GM18498 (cell line): ENCODE data around the gene CIART.
"Not testable (repeated sequence)": the region's sequence is repeated elsewhere in the genome, so short reads cannot be mapped to it uniquely, and the experiment has no call there.

Experiments
- ATAC-seq: cut with Tn5 transposase; IDR thresholded peaks from one replicate; pipeline ENCODE4 v1.9.1; 2021; ENCODE audit warnings: mild to moderate bottlenecking, moderate library complexity; ENCODE audit not compliant: unreplicated experiment

Gene CIART

DNA sequence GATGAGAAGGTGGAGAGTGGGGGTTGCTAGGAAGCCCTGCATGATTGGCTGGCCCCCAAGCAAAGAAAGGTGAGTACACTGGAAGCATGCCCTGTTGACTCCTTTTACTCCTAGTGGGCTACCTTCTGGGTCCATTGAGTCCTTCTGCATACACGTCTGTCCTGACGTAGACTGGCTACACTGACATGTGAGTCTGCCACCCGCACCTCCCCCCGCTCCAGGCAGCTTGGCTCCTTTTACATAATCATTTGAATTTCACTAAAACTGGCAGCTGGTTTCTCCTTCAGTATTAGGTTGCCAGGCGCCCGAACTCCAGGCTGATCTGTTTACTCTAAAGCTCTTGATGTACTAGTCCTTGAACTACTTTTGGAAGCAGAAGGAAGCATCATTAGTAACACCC, 20.0 kb downstream of the CIART start:
- ATAC-seq: no peak

DNA sequence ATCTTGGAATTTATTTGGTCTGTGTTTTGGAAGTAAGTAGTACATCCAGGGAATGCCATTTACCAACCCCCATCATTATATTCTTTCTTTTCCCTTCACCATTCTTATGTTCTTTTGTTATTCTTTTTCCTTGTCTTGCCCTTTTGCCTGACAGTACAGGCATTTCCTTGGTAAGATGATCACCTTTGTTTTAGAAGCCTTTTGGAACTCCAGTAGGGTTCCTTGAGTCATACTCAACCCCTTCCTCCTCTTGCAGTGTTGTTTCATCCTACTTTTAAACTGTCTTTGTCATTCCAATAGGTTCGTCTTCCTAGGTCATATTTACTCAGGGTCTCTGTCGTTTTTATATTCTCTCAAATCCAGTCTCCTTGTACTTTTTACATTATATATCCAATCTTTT, 20.5 kb downstream of the CIART start:
- no peak for ATAC-seq

DNA sequence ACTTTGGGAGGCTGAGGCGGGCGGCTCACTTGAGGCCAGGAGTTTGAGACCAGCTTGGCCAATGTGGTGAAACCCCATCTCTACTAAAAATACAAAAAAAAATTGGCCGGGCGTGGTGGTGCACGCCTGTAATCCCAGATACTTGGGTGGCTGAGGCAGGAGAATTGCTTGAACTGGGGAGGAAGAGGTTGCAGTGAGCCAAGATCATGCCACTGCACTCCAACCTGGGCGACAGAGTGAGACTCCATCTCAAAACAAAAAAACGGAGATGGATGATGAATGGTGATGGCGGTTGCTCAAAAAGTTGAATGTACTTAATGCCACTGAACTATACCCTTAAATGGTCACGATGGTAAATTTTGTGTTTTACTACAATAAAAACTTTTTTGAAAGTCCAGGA, 26.2 kb downstream of the CIART start:
- ATAC-seq: not testable (repeated sequence)

DNA sequence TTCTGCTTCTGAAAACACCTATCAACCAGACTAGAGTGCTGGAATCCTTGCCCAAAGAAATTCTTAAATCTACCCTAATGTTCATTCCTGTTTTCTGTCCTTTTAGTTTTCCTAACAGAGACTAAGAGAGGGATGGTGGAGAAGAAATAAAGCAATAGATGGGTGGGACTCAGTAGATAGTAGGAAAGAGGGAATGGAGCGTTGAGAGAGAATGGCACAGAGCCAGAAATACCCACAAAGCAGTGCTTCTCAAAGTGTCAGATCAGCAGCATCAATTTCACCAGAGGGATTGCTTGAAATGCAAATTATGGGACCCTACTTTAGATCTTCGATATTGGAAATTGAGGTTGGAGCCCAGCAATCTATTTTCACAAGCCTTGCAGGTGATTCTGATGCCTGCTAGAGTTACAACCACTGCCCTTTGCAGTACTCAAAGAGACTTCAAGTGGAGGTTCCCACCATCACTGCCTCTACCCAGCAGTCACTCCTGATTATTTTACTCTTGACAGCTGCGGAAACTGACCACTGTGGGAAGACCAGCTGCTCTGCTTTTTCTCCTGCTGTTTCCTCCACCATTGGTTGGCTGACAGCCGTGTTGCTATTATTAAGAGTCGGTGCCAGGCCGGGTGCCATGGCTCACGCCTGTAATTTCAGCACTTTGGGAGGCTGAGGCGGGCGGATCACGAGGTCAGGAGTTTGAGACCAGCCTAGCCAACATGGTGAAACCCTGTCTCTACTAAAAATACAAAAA, 27.6 kb downstream of the CIART start:
- no peak for ATAC-seq

DNA sequence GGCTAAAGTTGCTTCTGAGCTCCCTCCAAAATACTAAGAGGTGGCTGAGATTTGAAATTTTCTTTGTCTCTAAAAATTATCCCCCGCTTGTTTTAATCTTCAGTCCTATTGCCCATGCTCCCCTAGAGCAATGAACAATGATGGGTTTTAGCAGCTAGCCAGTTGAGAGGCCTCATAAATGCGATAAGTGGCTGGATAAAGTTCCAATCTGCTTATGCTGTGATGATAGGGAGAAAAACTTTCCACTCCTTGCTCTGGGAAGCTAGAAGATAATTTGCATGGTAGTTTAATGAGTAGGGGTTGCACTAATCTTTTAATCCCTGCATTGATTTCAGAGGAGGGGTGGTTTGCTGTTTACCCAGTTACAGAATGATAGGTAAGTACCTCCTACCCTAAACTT, 29.4 kb downstream of the CIART start:
- ATAC-seq: no peak

DNA sequence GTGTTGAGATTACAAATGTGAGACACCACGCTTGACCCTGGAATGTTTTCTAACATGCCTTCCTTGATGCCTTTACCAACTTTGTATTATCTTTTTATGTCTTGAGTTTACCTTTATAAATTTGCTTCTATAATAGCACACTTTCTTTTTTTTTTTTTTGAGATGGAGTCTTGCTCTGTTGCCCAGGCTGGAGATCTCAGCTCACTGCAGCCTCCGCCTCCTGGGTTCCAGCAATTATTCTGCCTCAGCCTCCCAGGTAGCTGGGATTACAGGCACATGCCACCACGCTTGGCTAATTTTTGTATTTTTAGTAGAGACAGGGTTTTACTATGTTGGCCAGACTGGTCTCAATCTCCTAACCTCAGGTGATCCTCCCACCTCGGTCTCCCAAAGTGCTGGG, 32.3 kb downstream of the CIART start:
- not testable (repeated sequence) for ATAC-seq

GRCh38 chr1:150320667-150320978, 38.3 kb downstream of the CIART start:
- no peak for ATAC-seq

DNA sequence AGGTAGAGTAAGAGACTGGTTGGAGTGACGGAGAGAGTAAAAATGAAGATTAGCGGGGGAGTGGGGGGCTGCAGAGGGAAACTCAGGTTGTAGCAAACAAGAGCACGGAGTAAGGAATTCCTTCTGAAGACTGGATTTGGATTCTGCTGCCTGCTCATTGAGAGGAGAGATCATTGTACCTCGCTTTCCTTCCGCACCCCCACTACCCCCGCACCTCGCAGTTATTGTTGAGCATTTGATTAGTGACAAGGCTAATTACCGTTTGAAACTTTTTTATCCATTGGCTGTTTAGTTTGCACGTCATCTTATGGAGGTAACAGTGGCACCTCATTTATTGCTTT, 39.4 kb downstream of the CIART start:
- no peak for ATAC-seq

DNA sequence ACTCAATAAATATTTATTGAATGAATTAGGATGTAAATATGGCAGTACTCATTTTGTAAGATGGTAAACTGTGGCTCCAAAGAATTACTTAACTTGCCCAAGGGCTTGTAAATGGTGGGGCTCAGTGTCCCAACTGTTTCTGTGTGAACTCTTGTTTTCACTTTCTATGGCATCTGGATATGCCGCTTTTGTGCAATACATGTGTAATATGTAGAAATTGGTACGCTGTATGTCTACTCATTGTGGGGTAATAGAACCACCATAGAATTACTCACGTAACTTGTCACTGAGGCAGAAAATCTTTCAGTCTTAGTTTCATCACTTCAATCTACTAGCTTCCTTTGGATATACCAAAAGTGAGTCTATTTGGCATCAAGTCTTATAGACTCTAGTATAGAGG, 40.0 kb downstream of the CIART start:
- ATAC-seq: no peak

- no peak for ATAC-seq
Measured at GRCh38 chr1:150332651-150333290, 50.4 kb downstream of the CIART start.
